GM23338 (cell line): ENCODE results near the gene SFT2D3. TPM values are rescaled to one million over a fixed set of nuclear protein-coding genes. Genes with fewer than 3 reads are reported as not detected.

Experiments
- ATAC-seq: fragments of 200-7000 bp; cut with Tn5 transposase; 3 replicates; pipeline ENCODE4 v1.9.1; 2020
- DNase-seq: peaks from one replicate; pipeline ENCODE4 v3.0.0-alpha.2; 2015; ENCODE audit warnings: low spot score
- H2AFZ ChIP-seq: fragments of 200-600 bp; sonication (generic); 2 replicates; pipeline ENCODE4 v1.8.0; 2016; ENCODE audit warnings: antibody characterized with exemption, mild to moderate bottlenecking, moderate library complexity
- H3F3A ChIP-seq: fragments of 200-600 bp; sonication (generic); replicated peaks from 2 replicates; pipeline ENCODE4 v1.8.0; 2017; ENCODE audit warnings: antibody characterized with exemption, mixed run types, low read depth
- H3K27ac ChIP-seq: fragments of 200-600 bp; sonication (generic); 2 replicates; pipeline ENCODE4 v1.6.1; 2016; ENCODE audit warnings: low read depth
- H3K27me3 ChIP-seq: fragments of 200-600 bp; sonication (generic); 2 replicates; pipeline ENCODE4 v1.8.0; 2016; ENCODE audit warnings: mild to moderate bottlenecking, mixed run types, moderate library complexity; ENCODE audit not compliant: insufficient read depth
- H3K36me3 ChIP-seq: fragments of 200-600 bp; sonication (generic); 2 replicates; pipeline ENCODE4 v1.8.0; 2016; ENCODE audit warnings: mild to moderate bottlenecking; ENCODE audit not compliant: insufficient read depth
- H3K4me1 ChIP-seq: fragments of 200-600 bp; sonication (generic); 2 replicates; pipeline ENCODE4 v1.8.0; 2016; ENCODE audit warnings: mild to moderate bottlenecking, moderate library complexity; ENCODE audit not compliant: insufficient read depth
- H3K4me2 ChIP-seq: fragments of 200-600 bp; sonication (generic); 2 replicates; pipeline ENCODE4 v1.7.1; 2017; ENCODE audit warnings: mixed run types
- H3K4me3 ChIP-seq: fragments of 200-600 bp; sonication (generic); 2 replicates; pipeline ENCODE4 v1.6.1; 2016; ENCODE audit warnings: mixed run types
- H3K79me2 ChIP-seq: fragments of 200-600 bp; sonication (generic); replicated peaks from 2 replicates; pipeline ENCODE4 v1.8.0; 2017; ENCODE audit warnings: mild to moderate bottlenecking; ENCODE audit not compliant: insufficient read depth
- H3K9me2 ChIP-seq: fragments of 200-600 bp; sonication (generic); 2 replicates; pipeline ENCODE4 v1.8.0; 2017; ENCODE audit not compliant: insufficient read depth
- H4K20me1 ChIP-seq: fragments of 200-600 bp; sonication (generic); replicated peaks from 2 replicates; pipeline ENCODE4 v1.8.0; 2017; ENCODE audit warnings: mild to moderate bottlenecking; ENCODE audit not compliant: insufficient read depth
- H3K27ac Mint-ChIP-seq: 2 replicates; pipeline ENCODE4 v1.8.0; 2020; ENCODE audit warnings: inconsistent platforms, mild to moderate bottlenecking, moderate library complexity, mixed read lengths
- H3K27me3 Mint-ChIP-seq: 3 replicates; pipeline ENCODE4 v1.8.0; 2022; ENCODE audit warnings: low read depth, mild to moderate bottlenecking, moderate library complexity, mixed read lengths, inconsistent platforms; ENCODE audit not compliant: insufficient read depth, poor library complexity
- H3K36me3 Mint-ChIP-seq: 3 replicates; pipeline ENCODE4 v1.8.0; 2021; ENCODE audit warnings: low read depth, mild to moderate bottlenecking, inconsistent platforms, moderate library complexity, mixed read lengths
- H3K4me1 Mint-ChIP-seq: 3 replicates; pipeline ENCODE4 v1.8.0; 2020; ENCODE audit warnings: mild to moderate bottlenecking, inconsistent platforms, mixed read lengths
- H3K4me3 Mint-ChIP-seq: 3 replicates; pipeline ENCODE4 v1.8.0; 2021; ENCODE audit warnings: moderate library complexity, mild to moderate bottlenecking, inconsistent platforms, mixed read lengths
- H3K9me3 Mint-ChIP-seq: 3 replicates; pipeline ENCODE4 v1.8.0; 2020; ENCODE audit warnings: moderate library complexity, mild to moderate bottlenecking, inconsistent platforms, mixed read lengths
- CREB1 ChIP-seq: fragments of 250-450 bp; sonication (Bioruptor Pico); IDR thresholded peaks from 2 replicates; pipeline ENCODE4 v1.5.0; 2020; ENCODE audit warnings: low read depth, mild to moderate bottlenecking, moderate library complexity
- EZH2 ChIP-seq: fragments of 200-600 bp; sonication (generic); IDR thresholded peaks from one replicate; pipeline ENCODE4 v1.8.0; 2017; ENCODE audit warnings: antibody characterized with exemption, mild to moderate bottlenecking, low read depth; ENCODE audit not compliant: unreplicated experiment
- EZH2phosphoT487 ChIP-seq: fragments of 200-600 bp; sonication (generic); IDR thresholded peaks from one replicate; pipeline ENCODE4 v1.8.1; 2018; ENCODE audit warnings: antibody characterized with exemption; ENCODE audit not compliant: unreplicated experiment
- JUNB ChIP-seq: IDR thresholded peaks from one replicate; pipeline ENCODE4 v1.6.1; 2016; ENCODE audit warnings: antibody characterized with exemption; ENCODE audit not compliant: unreplicated experiment
- NANOG ChIP-seq: IDR thresholded peaks from 2 replicates; pipeline ENCODE4 v1.6.1; 2016; ENCODE audit warnings: antibody characterized with exemption, borderline replicate concordance
- POLR2AphosphoS5 ChIP-seq: IDR thresholded peaks from 2 replicates; pipeline ENCODE4 v1.6.1; 2016; ENCODE audit warnings: antibody characterized with exemption, low read depth
- STAT1 ChIP-seq: IDR thresholded peaks from one replicate; pipeline ENCODE4 v1.6.1; 2016; ENCODE audit warnings: antibody characterized with exemption; ENCODE audit not compliant: unreplicated experiment
- ZNF114 ChIP-seq: fragments of 250-450 bp; sonication (Bioruptor Pico); IDR thresholded peaks from 2 replicates; pipeline ENCODE4 v1.5.0; 2020; ENCODE audit warnings: mild to moderate bottlenecking, moderate library complexity
- ZNF331 ChIP-seq: fragments of 250-450 bp; sonication (Bioruptor Pico); IDR thresholded peaks from 2 replicates; pipeline ENCODE4 v1.5.0; 2020; ENCODE audit warnings: low read depth, mild to moderate bottlenecking, moderate library complexity
- polyA plus RNA-seq: library from polyadenylated mRNA; unstranded; fragments of >200 nt; fragmentation: Nextera tagmentation; extraction: Ambion mirVana; gene quantifications from 2 replicates; pipeline ENCODE4 v1.2.1, GENCODE V29; 2016
- total RNA-seq: library from RNA; depleted of rRNA; stranded (reverse); fragments of >200 nt; shearing (Covaris generic); gene quantifications from 2 replicates; pipeline ENCODE4 v1.2.3, GENCODE V29; 2014
- TF ChIP-seq, protein P1 (sequence below): fragments of 250-450 bp; sonication (Bioruptor Pico); IDR thresholded peaks from 2 replicates; pipeline ENCODE4 v1.5.0; 2020; ENCODE audit warnings: mild to moderate bottlenecking, moderate library complexity
- TF ChIP-seq, protein P2 (sequence below): IDR thresholded peaks from 2 replicates; pipeline ENCODE4 v1.6.1; 2016; ENCODE audit warnings: antibody characterized with exemption
- TF ChIP-seq, protein P3 (sequence below), 2 experiments: fragments of 200-600 bp in 1 of 2; sonication (generic) in 1 of 2; conservative IDR thresholded peaks; 2 replicates each; pipeline versions ENCODE4 v1.5.1 to v1.6.1; 2016 to 2017; ENCODE audit warnings: antibody characterized with exemption in 2 of 2, low read depth in 2 of 2, mild to moderate bottlenecking in 2 of 2, moderate library complexity in 1 of 2
- TF ChIP-seq, protein P4 (sequence below): IDR thresholded peaks from one replicate; pipeline ENCODE4 v1.6.1; 2018; ENCODE audit warnings: antibody characterized with exemption; ENCODE audit not compliant: unreplicated experiment

SFT2D3 gene
- total and polyA plus RNA-seq, 2 experiments from 2014 or later, result 13.7 TPM; not detected in 1

DNA sequence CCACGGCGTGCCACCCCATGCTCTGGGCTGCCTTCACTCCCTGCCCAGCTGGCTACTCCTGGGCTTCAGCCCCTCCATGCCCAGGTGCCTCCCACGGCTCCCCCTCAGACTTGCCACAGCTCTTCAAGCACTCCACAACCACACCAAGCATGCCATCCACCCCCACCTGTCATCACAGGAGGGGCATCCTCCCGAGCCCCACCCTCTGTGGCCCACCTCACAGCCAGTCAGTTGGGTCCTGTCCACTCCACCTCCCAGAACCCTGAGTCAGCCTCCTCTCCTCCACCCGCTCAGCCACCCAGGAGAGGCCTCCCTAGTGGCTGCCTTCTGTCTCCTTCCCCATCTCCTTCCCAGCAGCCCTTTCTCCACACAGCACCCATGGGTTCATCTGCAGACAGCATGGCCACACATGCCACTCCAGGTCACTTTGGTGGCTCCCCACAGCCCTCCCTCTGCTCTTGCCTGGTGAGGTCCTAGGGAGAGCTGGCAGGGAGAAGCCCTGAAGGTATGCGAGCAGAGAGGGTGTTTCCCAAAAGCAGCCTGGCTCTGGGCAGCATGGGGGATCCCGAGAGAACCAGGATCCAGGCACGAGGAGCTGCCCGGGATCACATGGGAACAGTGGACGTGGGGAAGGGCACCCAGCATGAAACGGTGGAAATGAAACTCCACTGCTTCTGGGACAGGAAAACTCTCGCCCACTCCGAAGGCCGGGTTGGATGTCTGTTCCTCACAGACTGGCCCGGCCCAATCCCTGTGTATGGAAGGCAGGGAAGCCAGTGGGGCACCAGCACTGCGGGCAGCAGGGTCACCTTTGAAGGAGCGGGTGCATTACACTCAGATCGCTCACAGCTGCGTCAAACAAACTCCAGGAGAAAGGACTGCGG, 28.7 kb upstream of the SFT2D3 start:
- H3K4me1 Mint-ChIP-seq, result peaks cover 8% of the 10 kb centered on the region
- H3K27ac Mint-ChIP-seq, result no peak overlapping the region
- peaks cover 47% of the 10 kb centered on the region for H3K27me3 ChIP-seq
- H3K4me2 ChIP-seq, result no peak overlapping the region
- H3K4me1 ChIP-seq, result peaks cover 6% of the 10 kb centered on the region
- no peaks in the 10 kb centered on the region for H4K20me1 ChIP-seq
- no peaks in the 10 kb centered on the region for H3K36me3 ChIP-seq
- no peak overlapping the region for H3K27ac ChIP-seq
- no peak overlapping the region for H2AFZ ChIP-seq
- no peak for ATAC-seq
- DNase-seq, result no peak
- H3K9me3 Mint-ChIP-seq, result no peaks in the 10 kb centered on the region; the same call in 2 of the 3 replicates
- TF ChIP-seq POLR2AphosphoS5 (no peak), STAT1 (no peak), ZNF114 (CRISPR knock-in tag) (no peak), JUNB (no peak), EZH2phosphoT487 (no peak), EZH2 (no peak), CREB1 (no peak), NANOG (no peak), ZNF331 (CRISPR knock-in tag) (no peak)
- TF ChIP-seq, protein P1, sequence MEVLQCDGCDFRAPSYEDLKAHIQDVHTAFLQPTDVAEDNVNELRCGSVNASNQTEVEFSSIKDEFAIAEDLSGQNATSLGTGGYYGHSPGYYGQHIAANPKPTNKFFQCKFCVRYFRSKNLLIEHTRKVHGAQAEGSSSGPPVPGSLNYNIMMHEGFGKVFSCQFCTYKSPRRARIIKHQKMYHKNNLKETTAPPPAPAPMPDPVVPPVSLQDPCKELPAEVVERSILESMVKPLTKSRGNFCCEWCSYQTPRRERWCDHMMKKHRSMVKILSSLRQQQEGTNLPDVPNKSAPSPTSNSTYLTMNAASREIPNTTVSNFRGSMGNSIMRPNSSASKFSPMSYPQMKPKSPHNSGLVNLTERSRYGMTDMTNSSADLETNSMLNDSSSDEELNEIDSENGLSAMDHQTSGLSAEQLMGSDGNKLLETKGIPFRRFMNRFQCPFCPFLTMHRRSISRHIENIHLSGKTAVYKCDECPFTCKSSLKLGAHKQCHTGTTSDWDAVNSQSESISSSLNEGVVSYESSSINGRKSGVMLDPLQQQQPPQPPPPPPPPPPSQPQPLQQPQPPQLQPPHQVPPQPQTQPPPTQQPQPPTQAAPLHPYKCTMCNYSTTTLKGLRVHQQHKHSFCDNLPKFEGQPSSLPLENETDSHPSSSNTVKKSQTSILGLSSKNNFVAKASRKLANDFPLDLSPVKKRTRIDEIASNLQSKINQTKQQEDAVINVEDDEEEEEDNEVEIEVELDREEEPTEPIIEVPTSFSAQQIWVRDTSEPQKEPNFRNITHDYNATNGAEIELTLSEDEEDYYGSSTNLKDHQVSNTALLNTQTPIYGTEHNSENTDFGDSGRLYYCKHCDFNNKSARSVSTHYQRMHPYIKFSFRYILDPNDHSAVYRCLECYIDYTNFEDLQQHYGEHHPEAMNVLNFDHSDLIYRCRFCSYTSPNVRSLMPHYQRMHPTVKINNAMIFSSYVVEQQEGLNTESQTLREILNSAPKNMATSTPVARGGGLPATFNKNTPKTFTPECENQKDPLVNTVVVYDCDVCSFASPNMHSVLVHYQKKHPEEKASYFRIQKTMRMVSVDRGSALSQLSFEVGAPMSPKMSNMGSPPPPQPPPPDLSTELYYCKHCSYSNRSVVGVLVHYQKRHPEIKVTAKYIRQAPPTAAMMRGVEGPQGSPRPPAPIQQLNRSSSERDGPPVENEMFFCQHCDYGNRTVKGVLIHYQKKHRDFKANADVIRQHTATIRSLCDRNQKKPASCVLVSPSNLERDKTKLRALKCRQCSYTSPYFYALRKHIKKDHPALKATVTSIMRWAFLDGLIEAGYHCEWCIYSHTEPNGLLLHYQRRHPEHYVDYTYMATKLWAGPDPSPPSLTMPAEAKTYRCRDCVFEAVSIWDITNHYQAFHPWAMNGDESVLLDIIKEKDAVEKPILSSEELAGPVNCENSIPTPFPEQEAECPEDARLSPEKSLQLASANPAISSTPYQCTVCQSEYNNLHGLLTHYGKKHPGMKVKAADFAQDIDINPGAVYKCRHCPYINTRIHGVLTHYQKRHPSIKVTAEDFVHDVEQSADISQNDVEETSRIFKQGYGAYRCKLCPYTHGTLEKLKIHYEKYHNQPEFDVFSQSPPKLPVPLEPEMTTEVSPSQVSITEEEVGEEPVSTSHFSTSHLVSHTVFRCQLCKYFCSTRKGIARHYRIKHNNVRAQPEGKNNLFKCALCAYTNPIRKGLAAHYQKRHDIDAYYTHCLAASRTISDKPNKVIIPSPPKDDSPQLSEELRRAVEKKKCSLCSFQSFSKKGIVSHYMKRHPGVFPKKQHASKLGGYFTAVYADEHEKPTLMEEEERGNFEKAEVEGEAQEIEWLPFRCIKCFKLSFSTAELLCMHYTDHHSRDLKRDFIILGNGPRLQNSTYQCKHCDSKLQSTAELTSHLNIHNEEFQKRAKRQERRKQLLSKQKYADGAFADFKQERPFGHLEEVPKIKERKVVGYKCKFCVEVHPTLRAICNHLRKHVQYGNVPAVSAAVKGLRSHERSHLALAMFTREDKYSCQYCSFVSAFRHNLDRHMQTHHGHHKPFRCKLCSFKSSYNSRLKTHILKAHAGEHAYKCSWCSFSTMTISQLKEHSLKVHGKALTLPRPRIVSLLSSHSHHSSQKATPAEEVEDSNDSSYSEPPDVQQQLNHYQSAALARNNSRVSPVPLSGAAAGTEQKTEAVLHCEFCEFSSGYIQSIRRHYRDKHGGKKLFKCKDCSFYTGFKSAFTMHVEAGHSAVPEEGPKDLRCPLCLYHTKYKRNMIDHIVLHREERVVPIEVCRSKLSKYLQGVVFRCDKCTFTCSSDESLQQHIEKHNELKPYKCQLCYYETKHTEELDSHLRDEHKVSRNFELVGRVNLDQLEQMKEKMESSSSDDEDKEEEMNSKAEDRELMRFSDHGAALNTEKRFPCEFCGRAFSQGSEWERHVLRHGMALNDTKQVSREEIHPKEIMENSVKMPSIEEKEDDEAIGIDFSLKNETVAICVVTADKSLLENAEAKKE, result no peak
- TF ChIP-seq, protein P2, sequence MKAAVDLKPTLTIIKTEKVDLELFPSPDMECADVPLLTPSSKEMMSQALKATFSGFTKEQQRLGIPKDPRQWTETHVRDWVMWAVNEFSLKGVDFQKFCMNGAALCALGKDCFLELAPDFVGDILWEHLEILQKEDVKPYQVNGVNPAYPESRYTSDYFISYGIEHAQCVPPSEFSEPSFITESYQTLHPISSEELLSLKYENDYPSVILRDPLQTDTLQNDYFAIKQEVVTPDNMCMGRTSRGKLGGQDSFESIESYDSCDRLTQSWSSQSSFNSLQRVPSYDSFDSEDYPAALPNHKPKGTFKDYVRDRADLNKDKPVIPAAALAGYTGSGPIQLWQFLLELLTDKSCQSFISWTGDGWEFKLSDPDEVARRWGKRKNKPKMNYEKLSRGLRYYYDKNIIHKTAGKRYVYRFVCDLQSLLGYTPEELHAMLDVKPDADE, result no peak
- TF ChIP-seq, protein P3, sequence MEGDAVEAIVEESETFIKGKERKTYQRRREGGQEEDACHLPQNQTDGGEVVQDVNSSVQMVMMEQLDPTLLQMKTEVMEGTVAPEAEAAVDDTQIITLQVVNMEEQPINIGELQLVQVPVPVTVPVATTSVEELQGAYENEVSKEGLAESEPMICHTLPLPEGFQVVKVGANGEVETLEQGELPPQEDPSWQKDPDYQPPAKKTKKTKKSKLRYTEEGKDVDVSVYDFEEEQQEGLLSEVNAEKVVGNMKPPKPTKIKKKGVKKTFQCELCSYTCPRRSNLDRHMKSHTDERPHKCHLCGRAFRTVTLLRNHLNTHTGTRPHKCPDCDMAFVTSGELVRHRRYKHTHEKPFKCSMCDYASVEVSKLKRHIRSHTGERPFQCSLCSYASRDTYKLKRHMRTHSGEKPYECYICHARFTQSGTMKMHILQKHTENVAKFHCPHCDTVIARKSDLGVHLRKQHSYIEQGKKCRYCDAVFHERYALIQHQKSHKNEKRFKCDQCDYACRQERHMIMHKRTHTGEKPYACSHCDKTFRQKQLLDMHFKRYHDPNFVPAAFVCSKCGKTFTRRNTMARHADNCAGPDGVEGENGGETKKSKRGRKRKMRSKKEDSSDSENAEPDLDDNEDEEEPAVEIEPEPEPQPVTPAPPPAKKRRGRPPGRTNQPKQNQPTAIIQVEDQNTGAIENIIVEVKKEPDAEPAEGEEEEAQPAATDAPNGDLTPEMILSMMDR (conservative IDR thresholded peaks at IDR 0.05; ENCODE audit: low read depth in 2 of 2), result no peak
- TF ChIP-seq, protein P4, sequence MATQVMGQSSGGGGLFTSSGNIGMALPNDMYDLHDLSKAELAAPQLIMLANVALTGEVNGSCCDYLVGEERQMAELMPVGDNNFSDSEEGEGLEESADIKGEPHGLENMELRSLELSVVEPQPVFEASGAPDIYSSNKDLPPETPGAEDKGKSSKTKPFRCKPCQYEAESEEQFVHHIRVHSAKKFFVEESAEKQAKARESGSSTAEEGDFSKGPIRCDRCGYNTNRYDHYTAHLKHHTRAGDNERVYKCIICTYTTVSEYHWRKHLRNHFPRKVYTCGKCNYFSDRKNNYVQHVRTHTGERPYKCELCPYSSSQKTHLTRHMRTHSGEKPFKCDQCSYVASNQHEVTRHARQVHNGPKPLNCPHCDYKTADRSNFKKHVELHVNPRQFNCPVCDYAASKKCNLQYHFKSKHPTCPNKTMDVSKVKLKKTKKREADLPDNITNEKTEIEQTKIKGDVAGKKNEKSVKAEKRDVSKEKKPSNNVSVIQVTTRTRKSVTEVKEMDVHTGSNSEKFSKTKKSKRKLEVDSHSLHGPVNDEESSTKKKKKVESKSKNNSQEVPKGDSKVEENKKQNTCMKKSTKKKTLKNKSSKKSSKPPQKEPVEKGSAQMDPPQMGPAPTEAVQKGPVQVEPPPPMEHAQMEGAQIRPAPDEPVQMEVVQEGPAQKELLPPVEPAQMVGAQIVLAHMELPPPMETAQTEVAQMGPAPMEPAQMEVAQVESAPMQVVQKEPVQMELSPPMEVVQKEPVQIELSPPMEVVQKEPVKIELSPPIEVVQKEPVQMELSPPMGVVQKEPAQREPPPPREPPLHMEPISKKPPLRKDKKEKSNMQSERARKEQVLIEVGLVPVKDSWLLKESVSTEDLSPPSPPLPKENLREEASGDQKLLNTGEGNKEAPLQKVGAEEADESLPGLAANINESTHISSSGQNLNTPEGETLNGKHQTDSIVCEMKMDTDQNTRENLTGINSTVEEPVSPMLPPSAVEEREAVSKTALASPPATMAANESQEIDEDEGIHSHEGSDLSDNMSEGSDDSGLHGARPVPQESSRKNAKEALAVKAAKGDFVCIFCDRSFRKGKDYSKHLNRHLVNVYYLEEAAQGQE, result no peak
- no peak overlapping the region for H3K4me3 Mint-ChIP-seq
- H3F3A ChIP-seq, result 0 out of 2 replicates have a peak, but pooled peaks cover 4% of the 10 kb centered on the region
- no peak overlapping the region for H3K4me3 ChIP-seq
- no peaks in the 10 kb centered on the region for H3K79me2 ChIP-seq
- H3K9me2 ChIP-seq, result no peaks in the 10 kb centered on the region
- no peaks in the 10 kb centered on the region for H3K36me3 Mint-ChIP-seq
- peaks cover 41% of the 10 kb centered on the region for H3K27me3 Mint-ChIP-seq
